ENCODE measurements around the gene TMEM164. TPM values are rescaled to one million over a fixed set of nuclear protein-coding genes. Genes with fewer than 3 reads are reported as not detected.

The TMEM164 gene
- polyA plus RNA-seq, 1 donor (not counting 4 experiments of a cell fraction or from before 2014, with no cell fraction given): 15.3 TPM

DNA sequence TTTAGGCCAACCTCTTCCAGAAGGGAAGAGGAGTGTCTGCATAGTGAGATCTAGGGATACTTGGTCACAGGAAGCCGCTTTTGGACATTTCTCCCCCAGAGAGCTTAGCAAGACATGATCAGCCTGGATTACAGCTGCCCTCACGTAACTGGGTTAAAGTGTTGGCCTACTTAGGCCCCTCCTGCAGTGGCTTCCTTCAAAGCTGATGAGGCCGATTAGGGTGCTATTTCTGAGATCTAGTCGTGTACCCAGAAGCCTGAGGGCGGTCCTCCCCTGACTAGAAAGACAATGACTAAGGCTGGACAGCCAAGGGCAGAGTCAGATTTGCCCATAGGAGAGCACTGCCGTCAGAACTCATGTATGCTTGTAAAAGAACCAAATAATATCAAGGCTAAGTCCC lies 180.0 kb downstream of the TMEM164 start:
- Histone ChIP-seq H3K36me3 (ENCODE audit: control insufficient read depth in 2 of 2, extremely low read depth in 1 of 2, insufficient read depth in 2 of 2, low read length in 2 of 2) (no peaks in the 10 kb centered on the region), H3K27me3 (ENCODE audit: control insufficient read depth, extremely low read depth, insufficient read depth, low read length) (no peaks in the 10 kb centered on the region), H4K20me1 (ENCODE audit: control insufficient read depth, extremely low read depth, insufficient read depth, low read length) (no peaks in the 10 kb centered on the region), H3K79me2 (ENCODE audit: control insufficient read depth, insufficient read depth, low read length) (no peaks in the 10 kb centered on the region), H3K4me2 (ENCODE audit: control insufficient read depth, extremely low read depth, insufficient read depth, low read depth, low read length) (no peak overlapping the region), H2AFZ (ENCODE audit: control insufficient read depth, low read length) (no peak overlapping the region), H3K9me1 (ENCODE audit: control insufficient read depth, extremely low read depth, insufficient read depth, low read length) (no peaks in the 10 kb centered on the region), H3K4me1 (ENCODE audit: control insufficient read depth, extremely low read depth, insufficient read depth, low read length) (peaks cover 23% of the 10 kb centered on the region), H3K9me3 (ENCODE audit: control insufficient read depth, low read depth, low read length) (no peaks in the 10 kb centered on the region), H3K4me3 (ENCODE audit: control insufficient read depth in 2 of 3, extremely low read depth in 1 of 3, insufficient read depth in 2 of 3, low read depth in 1 of 3, low read length in 3 of 3) (no peak overlapping the region), H3K27ac (ENCODE audit: control insufficient read depth, insufficient read depth, low read length) (no peak overlapping the region), H3K9ac (ENCODE audit: control insufficient read depth, extremely low read depth, insufficient read depth, low read length) (no peak overlapping the region)
- TF ChIP-seq, protein P1, sequence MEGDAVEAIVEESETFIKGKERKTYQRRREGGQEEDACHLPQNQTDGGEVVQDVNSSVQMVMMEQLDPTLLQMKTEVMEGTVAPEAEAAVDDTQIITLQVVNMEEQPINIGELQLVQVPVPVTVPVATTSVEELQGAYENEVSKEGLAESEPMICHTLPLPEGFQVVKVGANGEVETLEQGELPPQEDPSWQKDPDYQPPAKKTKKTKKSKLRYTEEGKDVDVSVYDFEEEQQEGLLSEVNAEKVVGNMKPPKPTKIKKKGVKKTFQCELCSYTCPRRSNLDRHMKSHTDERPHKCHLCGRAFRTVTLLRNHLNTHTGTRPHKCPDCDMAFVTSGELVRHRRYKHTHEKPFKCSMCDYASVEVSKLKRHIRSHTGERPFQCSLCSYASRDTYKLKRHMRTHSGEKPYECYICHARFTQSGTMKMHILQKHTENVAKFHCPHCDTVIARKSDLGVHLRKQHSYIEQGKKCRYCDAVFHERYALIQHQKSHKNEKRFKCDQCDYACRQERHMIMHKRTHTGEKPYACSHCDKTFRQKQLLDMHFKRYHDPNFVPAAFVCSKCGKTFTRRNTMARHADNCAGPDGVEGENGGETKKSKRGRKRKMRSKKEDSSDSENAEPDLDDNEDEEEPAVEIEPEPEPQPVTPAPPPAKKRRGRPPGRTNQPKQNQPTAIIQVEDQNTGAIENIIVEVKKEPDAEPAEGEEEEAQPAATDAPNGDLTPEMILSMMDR (optimal IDR thresholded peaks at IDR 0.05 in 1 of 3, IDR thresholded peaks at IDR 0.05 in 1 of 3, conservative IDR thresholded peaks at IDR 0.05 in 1 of 3; ENCODE audit: extremely low read depth in 1 of 3, insufficient read depth in 2 of 3, low read length in 3 of 3): no peak
- TF ChIP-seq EZH2 (IDR thresholded peaks at IDR 0.05; ENCODE audit: low read length): no peak
- no peak for DNase-seq (ENCODE audit: low read depth, low spot score)
- no peak for FAIRE-seq
- dilution Hi-C loops (cut with MboI; ENCODE audit: extremely low pct_ligation_motif_present, low sequenced_read_pairs): no loop called here

DNA sequence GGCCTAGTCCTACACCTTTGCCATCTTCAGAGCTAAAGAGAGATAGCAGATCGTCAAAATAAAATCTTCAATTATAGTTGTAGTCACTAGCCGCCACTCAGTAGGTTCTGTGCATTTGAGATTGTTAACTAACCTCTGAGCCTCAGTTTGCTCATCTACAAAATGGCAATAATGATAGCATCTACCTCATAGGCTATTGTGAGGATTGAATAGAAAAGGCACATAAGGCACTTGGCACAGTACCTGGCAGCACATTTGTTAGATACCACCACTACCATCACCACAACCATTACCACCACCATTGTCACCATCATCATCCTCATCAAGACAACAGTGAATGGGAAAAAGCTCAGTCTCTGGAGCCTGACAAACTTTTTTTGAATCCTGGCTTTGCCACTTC lies 180.4 kb downstream of the TMEM164 start:
- H3K27ac ChIP-seq (ENCODE audit: control insufficient read depth, insufficient read depth, low read length): no peak overlapping the region
- H3K4me3 ChIP-seq (ENCODE audit: control insufficient read depth in 2 of 3, extremely low read depth in 1 of 3, insufficient read depth in 2 of 3, low read depth in 1 of 3, low read length in 3 of 3): no peak overlapping the region
- H4K20me1 ChIP-seq (ENCODE audit: control insufficient read depth, extremely low read depth, insufficient read depth, low read length): no peaks in the 10 kb centered on the region
- H3K36me3 ChIP-seq (ENCODE audit: control insufficient read depth in 2 of 2, extremely low read depth in 1 of 2, insufficient read depth in 2 of 2, low read length in 2 of 2): no peaks in the 10 kb centered on the region
- H3K79me2 ChIP-seq (ENCODE audit: control insufficient read depth, insufficient read depth, low read length): no peaks in the 10 kb centered on the region
- TF ChIP-seq EZH2 (IDR thresholded peaks at IDR 0.05; ENCODE audit: low read length): no peak
- TF ChIP-seq, protein P1 (optimal IDR thresholded peaks at IDR 0.05 in 1 of 3, IDR thresholded peaks at IDR 0.05 in 1 of 3, conservative IDR thresholded peaks at IDR 0.05 in 1 of 3; ENCODE audit: extremely low read depth in 1 of 3, insufficient read depth in 2 of 3, low read length in 3 of 3): no peak
- H3K4me1 ChIP-seq (ENCODE audit: control insufficient read depth, extremely low read depth, insufficient read depth, low read length): peaks cover 23% of the 10 kb centered on the region
- H3K9me3 ChIP-seq (ENCODE audit: control insufficient read depth, low read depth, low read length): no peaks in the 10 kb centered on the region
- no peak overlapping the region for H3K9ac ChIP-seq (ENCODE audit: control insufficient read depth, extremely low read depth, insufficient read depth, low read length)
- DNase-seq (ENCODE audit: low read depth, low spot score): no peak
- no peak overlapping the region for H2AFZ ChIP-seq (ENCODE audit: control insufficient read depth, low read length)
- H3K9me1 ChIP-seq (ENCODE audit: control insufficient read depth, extremely low read depth, insufficient read depth, low read length): no peaks in the 10 kb centered on the region
- dilution Hi-C loops (cut with MboI; ENCODE audit: extremely low pct_ligation_motif_present, low sequenced_read_pairs): no loop called here
- no peak for FAIRE-seq
- no peak overlapping the region for H3K4me2 ChIP-seq (ENCODE audit: control insufficient read depth, extremely low read depth, insufficient read depth, low read depth, low read length)
- H3K27me3 ChIP-seq (ENCODE audit: control insufficient read depth, extremely low read depth, insufficient read depth, low read length): no peaks in the 10 kb centered on the region
